ENCODE data around the gene ERCC4.

DNA sequence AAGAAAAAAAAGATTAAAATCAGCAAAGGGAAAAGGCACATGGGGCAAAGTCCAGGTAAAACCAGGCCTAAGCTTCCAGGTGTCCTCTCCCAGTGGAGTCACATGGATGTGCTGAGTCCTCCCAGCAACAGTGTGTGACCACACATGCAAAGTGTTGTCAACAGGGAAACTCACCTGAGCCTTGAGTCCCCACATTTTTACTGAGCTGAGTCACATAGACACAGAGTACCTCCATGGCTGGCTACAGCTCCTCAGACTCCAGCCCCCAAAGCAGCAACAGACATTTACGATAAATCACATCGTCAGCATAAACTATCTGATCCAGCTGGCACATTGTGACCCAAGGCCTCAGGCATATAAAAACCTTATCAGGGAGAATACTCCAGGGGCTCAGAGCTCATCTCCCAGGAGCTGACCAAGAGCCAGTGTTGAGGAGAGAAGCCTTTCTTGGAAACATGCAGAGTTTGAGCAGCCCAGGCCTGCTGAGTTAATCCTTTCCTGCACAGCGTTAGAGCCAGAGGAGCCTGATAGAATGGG lies 20.5 kb downstream of the ERCC4 start:
- TF ChIP-seq YY1 (IDR thresholded peaks at IDR 0.05; ENCODE audit: low read depth) = no peak
- TF ChIP-seq, protein P1, sequence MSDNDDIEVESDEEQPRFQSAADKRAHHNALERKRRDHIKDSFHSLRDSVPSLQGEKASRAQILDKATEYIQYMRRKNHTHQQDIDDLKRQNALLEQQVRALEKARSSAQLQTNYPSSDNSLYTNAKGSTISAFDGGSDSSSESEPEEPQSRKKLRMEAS (IDR thresholded peaks at IDR 0.05) = no peak
- TF ChIP-seq TCF12 (IDR thresholded peaks at IDR 0.05; ENCODE audit: low read depth) = no peak
- no peak for TF ChIP-seq NFIC (IDR thresholded peaks at IDR 0.05)
- no peak for TF ChIP-seq TAF1 (IDR thresholded peaks at IDR 0.05; ENCODE audit: low read depth)

All from Ishikawa (cell line).